NT2/D1 (cell line): ENCODE measurements around the gene TAGLN2.

Experiments used
- SUZ12 ChIP-seq: IDR thresholded peaks from 2 replicates; pipeline ENCODE4 v1.6.1; 2011; ENCODE audit not compliant: insufficient read length, insufficient read depth; ENCODE audit errors: extremely low read depth
- YY1 ChIP-seq: IDR thresholded peaks from 2 replicates; pipeline ENCODE4 v1.6.1; 2011; ENCODE audit not compliant: insufficient read length, insufficient read depth
- ZNF274 ChIP-seq: IDR thresholded peaks from 2 replicates; pipeline ENCODE4 v1.6.1; 2011; ENCODE audit warnings: mild to moderate bottlenecking, low read depth, low read length

DNA sequence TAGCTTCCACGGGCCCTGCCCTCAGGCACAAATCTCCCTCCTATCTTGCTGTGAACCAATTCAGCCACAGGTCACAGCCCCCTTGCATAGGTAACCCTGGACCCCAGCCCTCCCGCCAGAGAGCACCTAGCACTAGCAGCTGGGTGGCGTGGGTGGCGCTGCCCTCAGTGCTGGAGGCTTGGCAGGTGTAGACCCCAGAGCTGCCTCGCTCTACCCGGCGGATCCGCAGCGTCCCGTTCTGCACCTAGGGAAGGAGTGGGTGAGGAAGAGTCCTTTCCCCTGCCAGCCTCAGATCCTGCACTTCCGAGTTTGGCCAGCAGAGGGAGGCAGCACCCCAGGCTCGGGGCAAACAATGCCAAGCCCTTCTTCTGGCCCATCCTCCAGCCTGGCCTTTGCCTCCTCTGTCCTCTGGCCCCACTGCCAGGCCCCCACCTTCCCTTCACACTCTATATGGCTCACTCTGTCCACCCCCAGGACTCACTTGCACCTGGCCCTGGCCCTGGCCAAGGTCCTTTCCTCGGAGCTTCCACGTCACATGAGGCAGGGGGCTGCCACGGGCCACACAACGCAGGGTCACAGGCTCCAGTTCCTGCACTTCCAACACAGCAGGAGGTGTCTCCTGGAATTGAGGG lies 11.1 kb upstream of the TAGLN2 start:
- TF ChIP-seq SUZ12 (no peak), ZNF274 (no peak), YY1 (no peak)
